Activated naive CD4-positive, alpha-beta T cell (primary cell): ENCODE measurements around the gene CDC25A.
A peak's percentile ranks its signal among the peaks of the same experiment; 100 is the strongest.
"Not testable (repeated sequence)": the region's sequence is repeated elsewhere in the genome, so short reads cannot be mapped to it uniquely, and the experiment has no call there.

ENCODE experiments used
- DNase-seq, 4 experiments: peaks; one replicate each; lab custom pipeline; 2025; lab: John Stamatoyannopoulos, UW

Gene CDC25A

GRCh38 chr3:48188266-48189201 lies at the start of gene CDC25A:
Gene CDC25A (minus strand): TSS chr3:48188417. CDS start chr3:48187947, 470 bp downstream.
- DNase-seq = peak; percentile 70 to 82 (median 74)

GRCh38 chr3:48236531-48236930 lies 48.3 kb upstream of the CDC25A start:
- DNase-seq = no peak

DNA sequence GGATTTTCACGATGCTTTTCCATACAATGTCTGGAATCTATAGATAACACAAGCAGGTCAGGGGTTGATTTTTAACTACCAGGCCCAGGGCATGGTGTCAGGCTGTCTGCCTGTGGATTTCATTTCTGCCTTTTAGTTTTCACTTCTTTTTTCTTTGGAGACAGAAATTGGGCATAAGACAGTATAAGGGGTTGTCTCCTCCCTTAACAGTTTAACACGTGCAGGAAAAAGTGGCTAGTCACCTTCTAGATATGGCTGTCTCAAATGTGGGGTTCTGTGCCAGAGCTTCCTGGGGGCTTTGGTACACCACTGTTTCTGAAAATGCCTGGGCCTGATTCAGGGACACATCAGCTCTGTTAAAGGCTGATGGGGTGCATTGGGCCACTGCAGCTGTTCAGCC lies 45.3 kb upstream of the CDC25A start:
- DNase-seq = no peak

- DNase-seq = peak in 3 of 4 experiments; percentile 11 to 33 (median 16)
These were observed 44.5 kb upstream of the CDC25A start for GRCh38 chr3:48232734-48233133.

DNA sequence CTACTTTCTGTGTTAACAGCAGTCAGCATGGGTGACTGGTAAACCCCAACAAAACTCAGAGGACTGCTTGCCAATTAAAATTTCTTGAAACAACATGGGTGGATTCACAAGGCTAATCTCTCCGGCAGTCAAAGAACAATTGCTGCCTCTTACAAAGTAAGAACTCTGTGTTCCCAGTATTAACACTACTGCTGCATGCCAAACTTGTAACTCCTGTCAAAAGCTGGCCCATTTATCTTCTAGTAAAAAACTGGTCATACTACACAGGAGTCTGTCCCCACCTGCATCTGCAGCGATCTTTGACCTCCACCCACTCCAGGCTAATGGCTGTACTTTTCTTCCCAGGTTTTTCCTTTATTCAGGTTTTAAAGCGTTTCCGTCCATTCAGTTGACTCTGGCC lies 44.0 kb upstream of the CDC25A start:
- no peak for DNase-seq

- no peak for DNase-seq
These were observed 38.7 kb upstream of the CDC25A start for GRCh38 chr3:48226939-48227338.

DNA sequence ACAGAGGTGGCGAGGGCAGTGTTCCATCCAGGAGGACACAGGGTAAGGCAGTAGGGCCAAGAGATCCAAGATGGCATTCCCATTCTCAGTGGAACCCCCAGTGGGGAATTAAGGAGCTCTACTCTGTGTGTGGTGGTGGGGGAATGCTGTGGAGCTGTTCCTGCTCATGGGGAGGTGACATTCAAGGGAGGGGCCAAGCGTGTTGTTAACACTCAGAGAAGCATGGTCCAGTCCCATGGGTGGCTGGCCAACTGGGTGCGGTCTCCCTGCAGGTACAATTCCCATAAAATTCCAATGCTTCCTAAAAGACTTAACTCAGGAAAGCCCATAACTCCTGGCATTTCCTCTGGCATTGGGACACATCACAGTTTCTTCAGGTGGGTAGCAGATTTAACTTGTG lies 37.4 kb upstream of the CDC25A start:
- DNase-seq = no peak

- DNase-seq = no peak
These were observed 34.6 kb upstream of the CDC25A start, which contains the start of gene CAMP for GRCh38 chr3:48222616-48223513. Gene CAMP (plus strand): TSS chr3:48223495. CDS start chr3:48223512, 17 bp downstream.

GRCh38 chr3:48220746-48221145 lies 32.5 kb upstream of the CDC25A start:
- no peak for DNase-seq

GRCh38 chr3:48219543-48219942 lies 31.3 kb upstream of the CDC25A start:
- DNase-seq = no peak

DNA sequence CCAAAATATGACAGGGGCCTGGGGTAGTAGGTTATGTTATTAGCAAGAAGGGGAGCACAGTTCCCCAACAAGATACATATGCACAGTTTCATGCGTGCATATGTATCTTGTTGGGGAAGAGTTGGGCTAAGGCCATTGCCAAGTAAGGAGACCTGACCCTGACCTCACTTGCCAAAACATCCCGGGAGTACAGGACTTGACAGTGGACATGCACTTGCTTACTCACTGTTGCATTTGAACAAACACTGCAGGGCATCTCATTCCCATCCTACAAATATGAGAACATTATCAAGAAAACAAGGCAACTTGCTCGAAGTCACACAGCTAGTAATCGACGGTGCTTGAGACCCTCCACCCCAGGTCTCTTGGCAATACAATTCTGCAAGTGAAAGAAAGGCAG lies 30.3 kb upstream of the CDC25A start:
- DNase-seq = no peak

DNA sequence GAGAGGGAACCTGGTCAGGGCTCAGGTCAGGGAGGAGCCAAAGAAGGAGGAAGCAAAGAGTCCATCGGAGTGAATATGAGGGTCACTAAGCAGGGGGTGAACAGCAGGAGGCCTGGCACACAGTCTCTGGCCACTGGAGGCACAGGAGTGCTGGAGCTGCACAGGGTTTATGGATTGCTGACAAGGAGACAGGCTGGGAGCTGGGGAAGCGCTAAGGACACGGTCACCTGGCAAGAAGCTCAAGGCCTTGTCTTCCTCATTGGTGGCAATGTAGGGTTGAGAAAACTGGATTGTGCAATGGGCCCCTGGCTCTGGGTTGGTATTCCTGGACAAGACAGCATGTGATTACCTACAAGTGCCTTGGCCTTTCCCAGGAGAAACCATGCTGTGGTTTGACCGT lies 29.2 kb upstream of the CDC25A start:
- DNase-seq = no peak

DNA sequence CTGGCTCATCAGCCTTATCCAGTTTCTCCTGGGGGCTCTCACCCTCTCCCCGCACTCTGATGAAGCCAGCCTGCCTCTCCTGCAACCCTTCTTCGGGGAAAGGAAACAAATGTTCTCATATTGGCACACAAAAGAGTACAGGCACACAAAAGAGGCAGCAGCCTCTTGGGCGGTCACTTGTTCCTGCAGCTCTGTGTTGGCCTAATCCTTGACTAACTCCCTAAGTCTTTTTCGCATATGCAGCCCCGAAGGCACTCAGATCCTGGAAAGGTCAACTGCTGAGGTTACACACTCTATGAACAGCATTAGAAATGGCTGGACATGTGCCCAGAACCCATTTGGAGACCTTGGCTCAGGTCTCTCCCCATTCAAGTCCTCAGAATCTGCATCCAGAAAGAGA lies 27.7 kb upstream of the CDC25A start:
- no peak for DNase-seq

GRCh38 chr3:48215466-48215865 lies 27.2 kb upstream of the CDC25A start:
- DNase-seq = no peak

GRCh38 chr3:48215019-48215418 lies 26.8 kb upstream of the CDC25A start:
- no peak for DNase-seq

DNA sequence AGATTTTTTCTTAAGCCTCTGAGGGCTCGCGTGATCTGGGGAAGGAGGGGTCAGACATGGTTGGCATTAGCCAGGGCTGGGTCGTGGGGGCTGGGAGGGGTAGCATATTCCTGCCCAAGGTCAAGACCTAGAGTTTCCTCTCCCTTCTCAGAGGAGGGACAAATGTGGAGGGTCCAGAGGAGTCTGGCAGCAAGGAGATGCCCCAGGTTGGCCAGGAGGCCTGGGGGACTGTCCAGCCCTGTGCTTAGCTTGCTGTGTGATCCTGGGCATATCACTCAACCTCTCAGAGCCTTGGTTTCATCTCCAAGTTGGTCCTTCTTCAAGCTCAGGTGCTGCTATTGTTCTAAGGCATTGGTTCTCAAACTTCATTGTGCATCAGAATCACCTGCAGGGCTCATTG lies 26.0 kb upstream of the CDC25A start:
- DNase-seq = no peak

GRCh38 chr3:48211776-48212175 lies 23.6 kb upstream of the CDC25A start:
- DNase-seq = not testable (repeated sequence)

DNA sequence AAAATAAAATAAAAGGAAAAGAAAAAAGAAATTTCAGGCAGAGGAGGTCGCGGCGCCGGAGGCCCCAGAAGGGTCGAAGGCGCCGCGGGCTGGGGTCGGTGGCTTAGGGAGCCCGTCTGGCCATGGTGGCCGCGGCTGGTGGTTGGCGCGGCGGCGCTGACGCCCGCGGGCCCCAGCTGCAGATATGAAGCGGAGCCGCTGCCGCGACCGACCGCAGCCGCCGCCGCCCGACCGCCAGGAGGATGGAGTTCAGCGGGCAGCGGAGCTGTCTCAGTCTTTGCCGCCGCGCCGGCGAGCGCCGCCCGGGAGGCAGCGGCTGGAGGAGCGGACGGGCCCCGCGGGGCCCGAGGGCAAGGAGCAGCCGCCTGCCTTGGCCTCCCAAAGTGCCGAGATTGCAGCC lies 22.3 kb upstream of the CDC25A start:
- not testable (repeated sequence) for DNase-seq

DNA sequence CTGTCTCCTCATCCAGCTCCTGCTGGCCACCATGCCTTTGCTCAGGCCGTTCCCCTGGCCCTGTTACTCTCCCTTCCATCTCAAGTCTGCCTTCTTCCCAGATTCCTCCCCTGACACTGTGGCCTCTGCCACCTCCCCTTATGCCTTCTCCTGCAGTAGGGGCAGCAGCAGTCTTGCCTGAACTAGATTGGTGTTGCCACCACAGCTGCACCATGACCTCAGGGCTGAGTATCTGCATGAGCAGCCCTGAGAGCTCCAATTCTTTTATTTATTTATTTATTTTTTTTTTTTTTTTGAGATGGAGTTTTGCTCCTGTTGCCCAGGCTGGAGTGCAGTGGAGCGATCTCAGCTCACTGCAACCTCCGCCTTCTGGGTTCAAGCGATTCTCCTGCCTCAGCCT lies 21.2 kb upstream of the CDC25A start:
- DNase-seq = no peak

DNA sequence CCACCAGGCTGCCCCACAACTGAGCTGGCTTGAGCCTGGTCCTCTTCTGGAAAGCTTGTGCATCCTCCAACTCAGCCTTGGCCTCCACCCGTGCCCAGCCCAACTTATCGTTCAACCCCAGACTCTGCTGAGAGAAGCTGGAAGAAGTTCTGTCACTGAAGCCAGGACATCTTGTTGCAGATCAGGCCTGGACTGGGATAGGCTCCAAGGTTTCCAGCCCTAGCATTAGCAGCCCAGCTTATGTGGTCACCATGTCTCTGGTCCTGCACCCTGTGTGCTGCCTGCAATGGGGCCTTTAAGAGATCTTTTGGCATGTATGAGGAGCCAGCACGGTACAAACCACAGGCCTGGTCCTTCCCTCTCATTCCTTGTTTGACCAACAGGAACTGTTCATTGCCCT lies 19.9 kb upstream of the CDC25A start:
- DNase-seq = no peak

DNA sequence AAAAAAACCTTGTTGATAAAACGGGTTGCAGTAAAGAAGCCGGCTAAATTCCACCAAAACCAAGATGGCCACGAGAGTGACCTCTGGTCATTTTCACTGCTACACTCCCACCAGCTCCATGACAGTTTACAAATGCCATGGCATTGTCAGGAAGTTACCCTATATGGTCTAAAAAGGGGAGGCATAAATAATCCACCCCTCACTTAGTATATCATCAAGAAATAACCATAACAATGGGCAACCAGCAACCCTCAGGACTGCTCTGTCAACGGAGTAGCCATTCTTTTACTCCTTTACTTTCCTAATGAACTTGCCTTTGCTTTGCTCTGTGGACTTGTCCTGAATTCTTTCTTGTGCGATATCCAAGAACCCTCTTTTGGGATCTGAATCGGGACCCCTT lies 14.4 kb upstream of the CDC25A start:
- no peak for DNase-seq

DNA sequence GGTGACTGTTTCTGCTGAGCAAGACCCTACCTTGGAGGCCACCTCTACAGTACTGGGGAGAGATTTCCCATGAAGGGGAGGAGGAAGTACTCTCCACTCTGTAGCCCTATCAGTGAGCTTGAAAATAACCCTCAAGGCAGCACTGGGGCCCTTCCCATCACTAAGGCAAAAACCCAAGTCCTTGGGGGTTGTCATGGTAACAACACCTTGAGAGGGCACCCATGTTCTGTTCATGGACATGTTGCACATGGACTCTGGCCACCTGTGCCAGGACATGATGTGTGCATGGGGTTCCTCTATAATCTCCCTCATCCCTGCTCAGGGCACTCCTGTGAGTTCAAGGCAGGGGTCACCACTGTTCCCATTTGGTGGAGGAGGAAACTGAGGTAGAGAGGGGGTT lies 10.9 kb upstream of the CDC25A start:
- no peak for DNase-seq

GRCh38 chr3:48196611-48197010 lies 8.4 kb upstream of the CDC25A start:
- DNase-seq = no peak
